ENCODE measurements around the gene RASSF4.
"Not testable (repeated sequence)": the region's sequence is repeated elsewhere in the genome, so short reads cannot be mapped to it uniquely, and the experiment has no call there.

Gene RASSF4

DNA sequence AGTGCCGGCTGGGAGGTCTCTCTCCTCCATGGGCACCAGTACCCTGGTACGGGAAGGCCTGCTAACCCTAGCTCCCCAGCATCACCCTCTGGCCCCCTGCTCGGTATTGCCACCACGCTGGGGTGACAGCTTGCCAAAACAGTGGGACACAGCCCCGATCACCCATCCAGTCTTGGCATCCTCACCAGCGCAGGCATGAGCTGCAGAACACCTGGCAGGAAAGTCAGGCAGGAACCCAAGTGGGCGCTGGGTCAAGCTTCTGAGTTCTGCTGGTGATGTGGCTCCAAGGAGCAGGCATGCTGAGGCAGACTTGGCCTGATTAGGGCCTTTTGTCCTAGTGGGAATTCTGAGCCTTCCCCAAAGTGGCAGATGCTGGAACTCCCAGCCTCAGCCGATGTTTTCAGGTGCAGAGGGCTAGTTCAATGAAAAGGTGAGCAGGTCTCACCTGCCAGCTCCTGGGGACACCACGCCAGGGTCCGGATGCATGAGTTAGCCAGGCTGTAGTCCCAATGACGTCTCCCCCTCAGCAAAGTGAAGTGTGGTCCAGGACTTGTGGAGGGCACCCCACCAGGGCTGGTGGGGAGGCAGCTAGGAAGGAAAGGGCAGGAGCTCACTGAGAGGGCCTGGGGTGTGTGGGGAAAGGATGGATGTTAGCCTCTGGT is 32.6 kb downstream of the RASSF4 start:
- DNase-seq = no peak

DNA sequence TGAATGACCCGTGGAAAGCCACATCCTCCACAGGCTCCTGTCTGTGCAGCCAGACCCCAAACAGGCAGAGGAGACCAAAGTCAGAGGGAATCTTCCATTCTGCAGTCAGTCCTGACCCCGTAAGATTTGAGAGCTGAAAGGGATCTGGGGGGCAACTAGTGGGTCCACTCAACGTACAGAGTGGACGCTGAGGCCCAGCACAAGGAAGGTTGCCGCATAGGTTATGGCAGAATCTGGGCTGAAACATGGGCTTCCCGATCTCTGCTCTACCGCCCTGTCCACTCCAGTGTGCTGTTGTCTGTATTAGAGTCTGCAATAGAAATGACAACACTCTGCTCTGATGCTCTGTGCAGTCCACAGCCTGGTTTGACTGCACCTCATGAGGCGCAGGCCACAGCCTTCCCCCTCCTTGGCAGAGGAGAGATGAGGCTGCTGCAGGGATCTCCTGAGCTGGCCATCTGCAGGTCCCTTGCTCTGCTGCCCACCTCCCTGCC is 33.2 kb downstream of the RASSF4 start:
- no peak for DNase-seq

DNA sequence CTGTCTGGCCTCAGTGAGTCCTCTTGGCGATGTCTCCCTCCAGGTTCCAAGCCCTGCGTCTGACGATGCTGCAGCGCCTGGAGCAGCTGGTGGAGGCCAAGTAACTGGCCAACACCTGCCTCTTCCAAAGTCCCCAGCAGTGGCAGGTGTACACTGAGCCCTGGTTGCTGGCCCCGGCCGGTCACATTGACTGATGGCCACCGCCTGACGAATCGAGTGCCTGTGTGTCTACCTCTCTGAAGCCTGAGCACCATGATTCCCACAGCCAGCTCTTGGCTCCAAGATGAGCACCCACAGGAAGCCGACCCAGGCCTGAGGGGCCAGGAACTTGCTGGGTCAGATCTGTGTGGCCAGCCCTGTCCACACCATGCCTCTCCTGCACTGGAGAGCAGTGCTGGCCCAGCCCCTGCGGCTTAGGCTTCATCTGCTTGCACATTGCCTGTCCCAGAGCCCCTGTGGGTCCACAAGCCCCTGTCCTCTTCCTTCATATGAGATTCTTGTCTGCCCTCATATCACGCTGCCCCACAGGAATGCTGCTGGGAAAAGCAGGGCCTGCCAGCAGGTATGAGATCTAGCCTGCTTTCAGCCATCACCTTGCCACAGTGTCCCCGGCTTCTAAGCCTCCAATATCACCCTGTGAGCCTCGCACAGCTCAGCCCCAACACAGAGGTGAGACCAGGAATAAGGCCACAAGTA is 33.8 kb downstream of the RASSF4 start:
- DNase-seq = peak; percentile 39 to 45

DNA sequence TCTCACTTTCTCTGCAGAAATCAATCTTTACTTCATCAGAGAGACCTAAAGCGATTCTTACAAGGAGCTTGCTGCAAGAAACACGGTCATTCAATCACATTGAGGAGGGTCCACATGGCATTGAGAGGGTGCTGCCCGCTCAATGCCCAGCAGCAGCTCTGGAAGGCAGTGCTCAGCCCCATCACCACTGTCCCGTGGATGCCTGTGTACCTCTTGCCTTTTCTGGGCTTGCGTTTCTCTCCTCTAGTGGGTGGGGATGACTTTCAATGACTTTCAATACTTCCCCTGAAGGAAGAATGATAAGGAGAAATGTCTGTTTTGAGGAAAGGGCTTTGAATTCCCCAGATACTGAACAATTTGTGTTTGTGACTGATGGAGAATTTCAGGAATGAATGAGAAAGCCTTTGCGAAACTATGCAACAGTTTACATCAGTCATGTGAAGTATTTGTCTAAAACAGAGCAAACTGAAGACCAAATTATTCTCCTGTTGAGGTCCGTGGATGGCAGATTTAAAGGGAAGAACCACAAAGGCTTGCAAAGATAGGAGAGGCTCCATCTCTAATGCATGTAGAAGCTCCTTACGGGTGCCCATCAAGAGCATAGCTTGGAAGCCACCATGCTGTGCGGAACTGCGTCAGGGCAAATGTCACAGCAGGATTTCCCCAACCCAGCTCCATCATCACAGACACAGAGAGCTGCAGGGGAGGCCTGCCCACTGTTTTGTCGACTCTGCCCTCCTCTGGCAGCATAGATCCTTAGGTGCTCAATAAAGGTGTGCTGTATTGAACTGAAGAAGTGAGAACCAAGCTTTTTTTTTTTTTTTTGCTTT is 34.5 kb downstream of the RASSF4 start:
- DNase-seq = no peak

DNA sequence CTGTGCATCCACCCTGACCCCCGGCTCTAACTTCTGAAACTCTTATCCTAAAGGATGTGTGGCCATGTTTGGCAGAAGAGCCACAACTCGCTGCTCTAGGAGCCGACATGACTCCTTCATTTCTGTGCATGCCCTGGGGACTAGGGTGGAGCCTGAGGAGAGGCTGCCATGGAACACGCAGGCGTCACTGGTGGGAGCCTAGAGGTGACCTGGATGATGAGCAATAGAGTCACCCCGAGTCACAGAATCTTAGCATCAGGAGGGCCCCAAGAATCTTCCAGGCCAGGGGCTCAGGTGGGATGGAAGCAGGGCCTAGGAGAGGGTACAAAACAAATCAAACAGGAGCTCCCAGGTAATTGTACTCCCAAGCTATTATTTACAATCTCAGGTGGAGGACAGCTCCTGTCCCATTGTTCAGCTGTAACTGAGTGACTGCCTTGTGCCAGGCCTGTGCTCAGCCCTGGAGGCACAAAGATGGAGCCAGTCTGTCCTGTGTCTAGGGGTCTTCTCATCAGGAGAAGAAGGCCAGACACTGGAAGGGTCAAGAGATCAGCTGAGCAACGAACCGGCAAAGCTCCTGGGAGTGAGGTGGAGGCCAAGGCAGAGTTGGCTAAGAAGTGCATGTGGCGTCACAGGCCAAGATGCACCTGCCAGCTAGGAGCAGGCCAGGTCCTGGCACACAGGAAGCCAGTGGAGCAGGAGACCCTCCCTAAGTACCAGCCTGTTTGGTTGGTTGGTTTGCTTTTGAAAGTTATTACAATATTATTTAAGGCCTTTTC is 35.3 kb downstream of the RASSF4 start:
- no peak for DNase-seq

DNA sequence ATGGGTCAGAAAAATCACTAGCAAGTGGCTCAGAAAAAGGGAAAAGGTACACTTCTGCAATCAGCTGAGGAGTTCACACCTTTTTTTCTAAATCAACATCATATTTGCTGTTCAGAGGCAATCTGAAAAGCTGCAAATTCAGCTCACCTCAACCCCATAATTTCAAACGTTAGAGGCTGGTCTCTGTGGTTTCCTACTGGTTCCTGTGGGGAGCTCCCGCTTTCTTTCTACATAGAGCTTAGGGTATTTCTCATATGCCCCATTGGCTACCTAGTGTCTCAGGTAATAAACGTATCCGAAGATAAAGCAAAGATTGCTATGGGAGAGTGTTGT is 35.9 kb downstream of the RASSF4 start:
- DNase-seq = no peak

DNA sequence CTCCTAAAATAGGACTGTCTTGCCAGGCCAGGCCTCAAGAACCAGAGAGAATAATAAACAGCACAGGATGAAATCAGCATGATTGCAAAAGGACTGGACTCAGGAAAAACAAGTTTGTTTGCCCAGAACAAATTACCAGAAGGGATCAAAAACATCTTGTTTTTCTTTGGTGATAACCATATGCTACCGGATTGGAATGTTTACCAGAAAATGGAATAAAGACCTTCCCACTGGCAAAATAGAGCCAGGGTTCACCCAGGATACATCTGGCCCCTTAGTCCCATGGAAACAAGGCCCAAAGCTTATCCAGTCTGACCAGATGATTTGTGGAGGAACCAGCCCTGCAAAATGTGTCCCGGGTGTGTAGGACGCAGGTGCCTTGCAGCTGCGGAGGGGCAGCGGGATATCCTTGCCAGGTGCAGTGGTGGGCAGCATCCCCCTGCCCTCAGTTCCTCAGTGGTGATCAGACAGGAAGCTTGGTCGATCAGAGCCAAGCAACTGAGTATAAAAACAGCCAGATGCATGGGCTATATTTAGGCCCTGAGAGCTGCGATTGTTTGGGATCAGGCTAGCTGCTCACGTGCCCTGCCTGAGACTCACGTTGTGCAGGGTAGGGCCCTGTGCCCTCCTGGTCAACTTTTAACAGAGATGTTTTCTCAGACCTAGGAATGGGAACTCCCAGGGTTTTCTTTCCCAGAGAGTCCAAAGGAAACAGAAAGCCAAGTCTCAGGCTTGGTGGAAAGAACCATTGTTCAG is 36.5 kb downstream of the RASSF4 start:
- peak; percentile 29 to 42 for DNase-seq

DNA sequence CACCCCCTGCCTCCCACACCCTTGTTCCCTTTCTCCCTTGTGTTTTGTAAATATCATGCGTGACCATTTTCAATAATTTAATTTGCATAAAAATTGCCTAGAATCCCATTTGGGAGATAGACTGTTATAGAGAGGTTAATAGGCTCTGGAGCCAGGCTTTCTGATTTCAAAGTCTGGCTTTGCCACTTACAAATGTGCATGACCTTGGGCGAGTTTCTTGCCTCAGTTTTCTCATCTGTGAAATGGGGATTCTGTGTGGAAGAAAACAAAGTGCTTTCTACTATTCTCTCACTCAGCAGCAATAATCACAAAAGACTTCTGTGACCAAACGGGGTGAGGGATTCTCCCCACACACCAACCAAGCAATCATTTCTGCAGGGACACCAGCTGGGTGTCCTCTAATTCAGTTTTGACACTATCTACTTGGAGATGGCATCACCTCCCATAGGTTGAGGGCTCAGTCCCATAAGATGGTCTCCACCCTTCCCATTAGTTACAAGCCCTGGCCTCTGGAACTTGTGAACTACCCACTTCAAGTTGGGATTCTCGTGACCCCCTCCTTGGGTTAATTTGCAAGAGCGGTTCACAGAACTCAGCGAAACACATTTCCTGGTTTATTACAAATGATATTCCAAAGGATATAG is 37.6 kb downstream of the RASSF4 start:
- no peak for DNase-seq

DNA sequence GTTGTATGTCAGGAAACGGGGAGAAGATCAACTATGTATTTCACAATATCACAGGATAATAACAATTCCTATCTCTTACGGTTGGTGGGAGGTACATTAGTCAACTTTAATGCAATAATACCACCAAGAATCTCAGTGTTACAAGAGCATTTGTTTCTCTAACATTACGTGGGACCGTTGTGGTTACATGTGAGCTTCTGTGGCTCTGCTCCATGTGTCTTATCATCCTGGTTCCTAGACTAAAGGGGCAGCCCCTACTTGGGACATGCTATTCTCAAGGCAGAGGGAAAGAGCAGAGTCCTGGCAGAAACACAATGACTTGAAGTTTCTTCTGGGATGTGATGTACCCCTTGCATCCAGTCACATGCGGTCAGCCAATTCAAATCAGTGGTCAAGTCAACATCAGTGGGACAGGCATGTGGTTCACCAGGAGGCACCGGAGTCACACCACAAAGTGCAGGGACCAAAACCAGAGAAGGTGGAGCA is 38.6 kb downstream of the RASSF4 start:
- DNase-seq = no peak

DNA sequence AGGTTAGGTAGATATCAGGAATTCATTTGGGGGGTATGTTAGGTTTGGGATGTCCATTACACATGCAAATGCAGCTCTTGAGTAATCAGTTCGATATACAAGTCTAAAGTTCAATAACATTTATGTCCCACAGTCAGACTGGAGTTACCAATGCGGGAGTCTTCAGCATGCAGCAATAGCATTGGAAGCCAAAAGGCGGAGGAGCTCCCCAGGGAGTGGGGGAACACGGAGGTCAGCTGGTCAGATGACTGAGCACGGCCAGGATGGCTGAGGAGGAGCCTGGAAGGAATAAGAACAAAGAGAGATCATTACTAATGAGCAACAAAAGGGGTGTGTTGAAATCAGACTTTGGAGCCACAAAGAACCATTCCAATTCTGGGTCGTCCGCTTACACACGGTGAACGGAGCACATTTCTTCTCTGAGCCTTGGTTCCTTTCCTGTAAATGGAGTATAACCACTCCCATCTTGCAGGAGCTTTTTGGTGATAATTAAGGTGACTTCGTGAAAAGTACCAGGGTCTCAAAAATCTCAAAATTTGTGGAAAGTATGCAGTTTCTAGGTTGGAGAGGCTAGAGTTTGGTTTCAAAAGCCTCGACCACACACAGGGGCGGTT is 40.6 kb downstream of the RASSF4 start:
- DNase-seq = no peak

DNA sequence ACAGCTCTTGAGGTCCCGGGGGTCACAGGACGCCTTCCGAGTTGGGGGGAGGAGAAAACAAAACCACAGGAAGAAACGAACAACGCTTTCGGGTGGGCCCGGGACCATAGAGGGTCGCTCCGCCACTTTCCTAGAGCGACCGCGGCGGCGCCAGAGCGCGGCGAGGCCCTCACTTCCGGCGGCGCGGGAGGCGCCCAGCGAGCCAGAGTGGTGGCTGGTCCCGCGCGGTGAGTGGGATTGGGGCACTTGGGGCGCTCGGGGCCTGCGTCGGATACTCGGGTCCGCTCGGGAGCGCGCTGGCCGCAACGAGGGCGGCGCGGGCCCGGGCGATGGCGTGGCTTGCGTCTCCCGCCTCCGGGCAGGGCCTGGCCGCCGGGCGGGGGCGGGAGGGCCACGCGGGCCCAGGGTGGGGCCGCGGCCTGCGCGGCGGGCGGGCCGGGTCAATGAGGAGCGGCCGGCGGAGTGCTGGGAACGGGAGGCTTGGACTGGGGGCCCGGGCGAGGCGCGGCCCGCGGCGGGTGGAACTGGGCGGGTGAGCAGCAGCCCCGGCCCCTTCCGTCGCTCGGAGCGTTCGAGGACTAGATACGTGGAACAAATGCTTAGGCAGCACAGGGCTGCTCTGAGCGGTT is 41.3 kb downstream of the RASSF4 start, which contains the start of gene ZNF22:
TSS of gene ZNF22 (plus strand) at position 172 of the 629 bp plus-strand sequence. CDS start 2,446 bp downstream, outside the sequence.
- no peak for DNase-seq

DNA sequence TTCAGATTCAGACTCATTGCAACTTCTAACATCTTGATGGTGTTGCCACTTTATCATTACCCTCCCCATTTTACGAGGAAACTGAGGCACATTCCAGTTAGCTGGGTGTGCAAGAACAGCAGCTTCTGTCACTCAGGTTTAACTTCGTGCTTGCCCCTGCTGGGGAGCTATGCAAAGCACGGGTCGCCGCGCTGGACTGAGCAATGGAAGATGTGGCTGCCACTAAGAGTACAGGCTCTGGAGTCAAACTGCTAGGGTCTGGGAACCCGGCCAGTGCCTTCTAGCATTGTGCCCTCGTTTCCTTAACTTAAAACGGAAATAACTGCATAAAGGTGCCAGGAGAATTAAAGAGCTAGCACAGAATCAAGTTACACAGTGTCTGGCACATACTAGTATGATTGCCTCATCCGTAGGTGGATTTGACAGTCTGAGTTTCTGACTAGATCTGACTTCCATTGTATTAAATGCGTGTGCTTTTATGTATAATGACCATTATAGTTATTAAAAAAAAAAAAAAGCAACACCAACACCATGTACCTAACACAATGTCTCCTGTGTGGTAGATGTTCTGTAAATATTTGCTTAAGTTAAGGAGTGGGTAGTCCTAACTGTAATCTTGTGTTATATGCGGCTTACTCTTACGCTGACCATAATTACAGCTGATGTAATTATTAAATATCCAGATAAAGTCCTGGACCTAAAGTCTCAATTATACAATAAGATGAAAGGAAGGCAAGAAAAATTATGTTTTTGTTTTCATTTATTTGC is 42.0 kb downstream of the RASSF4 start:
- peak in 1 of 2 experiments; percentile 27 for DNase-seq

DNA sequence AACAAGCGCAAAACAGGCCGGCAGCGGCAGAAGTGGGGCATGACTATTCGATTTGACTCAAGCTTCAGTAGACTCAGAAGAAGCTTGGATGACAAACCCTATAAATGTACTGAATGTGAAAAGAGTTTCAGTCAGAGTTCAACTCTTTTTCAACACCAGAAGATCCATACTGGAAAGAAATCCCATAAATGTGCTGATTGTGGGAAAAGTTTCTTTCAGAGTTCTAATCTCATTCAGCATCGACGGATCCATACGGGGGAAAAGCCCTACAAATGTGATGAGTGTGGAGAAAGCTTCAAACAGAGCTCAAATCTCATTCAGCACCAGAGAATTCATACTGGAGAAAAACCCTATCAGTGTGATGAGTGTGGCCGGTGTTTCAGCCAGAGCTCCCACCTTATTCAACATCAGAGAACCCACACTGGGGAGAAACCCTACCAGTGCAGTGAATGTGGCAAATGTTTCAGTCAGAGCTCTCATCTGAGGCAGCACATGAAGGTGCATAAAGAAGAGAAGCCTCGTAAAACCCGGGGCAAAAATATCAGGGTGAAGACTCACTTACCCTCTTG is 43.9 kb downstream of the RASSF4 start:
- no peak for DNase-seq

DNA sequence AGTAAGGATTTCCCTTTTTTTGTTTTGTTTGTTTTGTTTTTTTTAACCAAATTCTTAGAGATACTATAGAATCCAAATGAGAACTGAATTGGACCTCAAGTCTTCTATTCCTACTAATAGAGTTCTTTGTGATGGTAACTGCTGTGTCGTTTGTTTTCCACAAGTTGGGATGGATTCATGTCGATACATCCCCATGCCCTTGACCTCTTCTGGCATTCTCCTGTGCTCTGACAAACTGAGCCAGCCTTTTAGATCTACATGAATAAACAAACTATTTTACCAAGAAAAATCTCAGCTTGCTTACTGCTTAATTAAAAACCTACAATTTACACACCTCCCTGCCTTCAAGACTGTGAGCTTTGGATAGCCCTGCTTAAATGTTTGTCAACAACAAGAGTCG is 45.1 kb downstream of the RASSF4 start:
- DNase-seq = no peak

DNA sequence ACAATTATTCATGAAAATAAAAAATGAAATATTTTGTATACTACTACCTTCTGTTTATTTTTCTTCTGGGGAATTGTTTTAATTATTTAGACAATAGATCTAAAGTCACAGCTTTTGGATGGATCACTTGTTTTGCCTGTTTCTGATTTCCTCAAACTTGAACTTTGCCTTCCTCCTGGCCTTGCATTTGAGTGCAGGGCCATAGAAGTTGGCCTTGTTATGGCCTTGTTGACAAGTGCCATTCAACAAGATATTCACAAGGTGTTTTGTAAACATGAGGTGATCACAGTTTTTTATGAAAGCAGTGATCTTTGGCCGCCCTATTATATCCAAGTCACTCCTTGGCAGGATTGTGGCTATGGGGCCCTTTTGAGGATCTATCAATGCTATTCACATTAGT is 45.7 kb downstream of the RASSF4 start:
- DNase-seq = no peak

DNA sequence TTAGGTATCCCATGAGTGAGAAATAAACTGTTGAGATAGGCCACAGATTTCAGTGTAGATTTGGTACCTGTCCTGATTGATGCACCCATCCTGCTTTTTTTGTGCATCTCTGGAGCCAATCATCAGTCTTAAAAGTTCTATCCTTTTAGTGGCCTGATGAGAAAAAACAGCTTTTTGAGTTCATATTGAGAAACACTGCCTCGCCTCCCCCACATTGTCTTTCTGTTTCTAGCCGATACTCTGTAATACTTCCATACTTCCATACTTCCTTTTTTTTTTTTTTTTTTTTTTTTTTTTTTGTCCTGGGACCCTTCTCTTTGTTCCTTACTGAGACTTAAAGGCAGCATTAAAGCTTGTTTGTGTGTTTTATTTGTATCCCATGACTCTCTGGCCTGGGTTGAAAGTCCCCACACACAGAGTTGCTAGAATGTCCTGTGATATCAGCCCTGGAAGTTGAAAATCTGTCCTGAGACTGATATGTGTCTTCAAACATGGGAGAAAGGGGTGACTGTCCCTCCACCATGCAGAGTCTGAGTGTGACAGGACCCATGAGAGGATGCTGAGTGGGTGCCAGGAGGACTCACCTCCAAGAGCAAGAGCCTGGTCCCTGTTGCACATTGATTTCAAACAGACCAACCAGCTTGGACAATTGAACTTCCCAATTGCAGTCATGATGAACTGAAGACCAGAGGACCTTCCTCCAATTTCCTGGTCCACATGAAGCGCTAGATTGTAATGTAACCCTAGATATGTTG is 46.9 kb downstream of the RASSF4 start:
- no peak for DNase-seq

DNA sequence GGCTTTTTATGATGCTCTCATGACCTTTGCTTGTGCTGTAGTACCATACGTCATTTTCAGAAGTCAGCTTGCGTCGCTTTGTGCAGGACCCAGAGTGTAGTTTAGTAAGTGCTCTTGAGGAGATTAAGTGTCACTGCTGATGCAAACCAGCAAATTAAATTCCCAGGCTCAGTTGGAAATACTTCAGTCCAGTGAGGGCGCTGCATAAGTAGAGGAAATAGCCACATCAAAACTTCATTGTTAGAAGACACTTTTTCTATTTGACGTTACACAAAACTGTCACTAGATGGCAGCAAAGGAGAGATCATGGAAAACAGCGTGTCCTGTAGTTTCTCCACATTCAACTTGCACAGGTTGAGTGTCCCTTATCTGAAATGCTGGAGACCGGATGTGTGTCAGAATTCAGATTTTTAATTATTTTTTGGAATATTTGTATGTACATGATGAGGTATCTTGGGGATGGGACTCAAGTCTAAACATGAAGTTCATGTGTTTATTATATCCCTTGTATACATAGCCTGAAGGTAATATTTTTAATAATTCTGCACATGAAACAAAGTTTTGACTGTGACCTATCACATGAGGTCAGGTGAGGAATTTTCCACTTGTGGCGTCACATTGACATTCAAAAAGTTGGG is 49.0 kb downstream of the RASSF4 start:
- DNase-seq = peak; percentile 39 to 49

DNA sequence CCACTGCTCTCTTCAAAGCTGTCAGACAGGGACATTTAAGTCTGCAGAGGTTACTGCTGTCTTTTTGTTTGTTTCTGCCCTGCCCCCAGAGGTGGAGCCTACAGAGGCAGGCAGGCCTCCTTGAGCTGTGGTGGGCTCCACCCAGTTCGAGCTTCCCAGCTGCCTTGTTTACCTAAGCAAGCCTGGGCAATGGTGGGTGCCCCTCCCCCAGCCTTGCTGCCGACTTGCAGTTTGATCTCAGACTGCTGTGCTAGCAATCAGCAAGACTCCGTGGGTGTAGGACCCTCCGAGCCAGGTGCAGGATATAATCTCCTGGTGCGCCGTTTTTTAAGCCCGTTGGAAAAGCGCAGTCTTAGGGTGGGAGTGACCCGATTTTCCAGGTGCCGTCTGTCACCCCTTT is 55.0 kb downstream of the RASSF4 start:
- DNase-seq = not testable (repeated sequence)

Data from SHP77 (cell line).